NCI-H1436 treated with DMSO at 0.1 percent for 48 hours (cell line): Measurements from ENCODE around the gene CGREF1.
A peak's percentile ranks its signal among the peaks of the same experiment; 100 is the strongest.
"Not testable (repeated sequence)": the region's sequence is repeated elsewhere in the genome, so short reads cannot be mapped to it uniquely, and the experiment has no call there.

Experiments
- DNase-seq: peaks from one replicate; lab custom pipeline; 2025; lab: John Stamatoyannopoulos, UW

CGREF1 gene

GRCh38 chr2:27087823-27088410, 31.0 kb downstream of the CGREF1 start:
- no peak for DNase-seq

- DNase-seq: no peak
Observed at GRCh38 chr2:27086724-27087593, 32.0 kb downstream of the CGREF1 start, which contains the start of gene KHK. KHK (plus strand) TSS chr2:27086772; CDS start chr2:27087260, 488 bp downstream.

GRCh38 chr2:27086090-27086723, 32.7 kb downstream of the CGREF1 start:
- peak; percentile 45 for DNase-seq

- DNase-seq: no peak
Observed at GRCh38 chr2:27085673-27086089, 33.2 kb downstream of the CGREF1 start.

GRCh38 chr2:27085062-27085672, 33.8 kb downstream of the CGREF1 start:
- no peak for DNase-seq

GRCh38 chr2:27084297-27085061, 34.4 kb downstream of the CGREF1 start:
- DNase-seq: no peak

GRCh38 chr2:27083410-27084296, 35.3 kb downstream of the CGREF1 start:
- no peak for DNase-seq

- DNase-seq: no peak
Observed at GRCh38 chr2:27082773-27083409, 36.0 kb downstream of the CGREF1 start.

- no peak for DNase-seq
Observed at GRCh38 chr2:27081984-27082772, 36.8 kb downstream of the CGREF1 start.

- no peak for DNase-seq
Observed at GRCh38 chr2:27080603-27080936, 38.4 kb downstream of the CGREF1 start.

GRCh38 chr2:27080140-27080469, 38.8 kb downstream of the CGREF1 start:
- DNase-seq: no peak

- DNase-seq: no peak
Observed at GRCh38 chr2:27079233-27080139, 39.4 kb downstream of the CGREF1 start.

GRCh38 chr2:27078267-27079194, 40.4 kb downstream of the CGREF1 start, which contains the start of gene EMILIN1:
EMILIN1 (plus strand) TSS chr2:27078615; CDS start chr2:27079066, 451 bp downstream.
- no peak for DNase-seq

- DNase-seq: no peak
Observed at GRCh38 chr2:27077231-27077630, 41.7 kb downstream of the CGREF1 start.

GRCh38 chr2:27076323-27076722, 42.6 kb downstream of the CGREF1 start:
- no peak for DNase-seq

GRCh38 chr2:27075566-27075871, 43.4 kb downstream of the CGREF1 start:
- DNase-seq: not testable (repeated sequence)

- no peak for DNase-seq
Observed at GRCh38 chr2:27074738-27075565, 44.0 kb downstream of the CGREF1 start.
